Cerebellar nuclear complex (tissue), 1 donor: Measurements from ENCODE around the gene ITGA1.

ENCODE experiments used
- DNase-seq, 2 experiments: peaks; one replicate each; lab custom pipeline; 2025; lab: John Stamatoyannopoulos, UW

ITGA1 gene

DNA sequence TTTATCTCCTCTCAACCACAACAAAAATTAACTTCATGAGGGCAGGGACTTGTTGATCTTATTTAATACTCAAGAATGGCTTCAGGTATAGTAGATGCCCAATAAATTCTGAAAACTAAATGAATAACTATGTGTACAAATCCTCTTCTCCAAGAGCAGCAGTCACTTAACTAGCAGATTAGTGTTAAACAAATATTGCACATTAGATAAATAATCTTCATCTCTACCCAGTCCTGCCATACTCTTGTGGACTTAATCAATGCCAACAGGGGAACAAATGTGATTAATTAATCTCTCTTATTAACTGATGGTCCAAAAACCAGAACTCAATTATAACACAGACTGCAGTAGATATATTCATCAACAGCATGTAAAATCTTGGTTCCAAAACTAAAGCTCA, 15.0 kb upstream of the ITGA1 start:
- no peak for DNase-seq

DNA sequence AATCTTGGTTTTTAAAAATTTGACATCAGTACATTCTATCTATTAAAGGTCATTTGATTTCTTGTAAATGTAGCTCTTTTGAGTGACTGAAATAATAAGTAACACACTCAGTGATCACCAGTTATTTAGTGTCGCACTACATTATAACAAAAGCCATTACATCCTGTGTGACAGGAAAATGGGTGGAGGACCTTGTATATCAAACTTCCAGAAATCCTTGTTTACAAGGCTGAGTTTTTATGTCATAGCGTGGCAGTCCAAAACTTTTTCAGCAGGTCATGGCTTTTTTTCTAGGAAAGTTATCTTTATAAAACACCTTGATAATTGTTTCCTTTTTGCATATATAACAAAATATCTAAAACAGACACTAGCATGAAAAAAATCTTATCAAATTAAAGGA, 14.4 kb upstream of the ITGA1 start:
- DNase-seq: no peak

DNA sequence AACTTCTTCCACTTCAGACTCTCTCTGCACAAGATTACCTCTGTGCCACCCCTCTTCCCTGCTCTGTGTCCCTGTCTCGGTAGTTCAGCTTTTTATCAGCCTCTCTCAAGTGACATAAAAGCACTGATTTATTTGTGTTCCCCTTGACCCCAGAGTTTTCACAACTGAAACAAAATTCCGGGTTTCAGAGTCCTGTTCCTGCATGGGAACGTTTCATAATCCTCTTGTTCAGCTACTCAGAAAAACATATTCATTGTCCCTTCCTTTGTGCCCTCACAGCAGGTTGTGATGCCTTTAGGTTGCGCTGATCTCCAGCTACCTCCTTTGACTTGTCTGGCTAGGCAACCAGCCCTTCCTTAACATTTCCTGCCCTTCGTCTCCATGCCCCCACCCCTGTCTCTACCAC, 13.7 kb upstream of the ITGA1 start:
- DNase-seq: no peak

DNA sequence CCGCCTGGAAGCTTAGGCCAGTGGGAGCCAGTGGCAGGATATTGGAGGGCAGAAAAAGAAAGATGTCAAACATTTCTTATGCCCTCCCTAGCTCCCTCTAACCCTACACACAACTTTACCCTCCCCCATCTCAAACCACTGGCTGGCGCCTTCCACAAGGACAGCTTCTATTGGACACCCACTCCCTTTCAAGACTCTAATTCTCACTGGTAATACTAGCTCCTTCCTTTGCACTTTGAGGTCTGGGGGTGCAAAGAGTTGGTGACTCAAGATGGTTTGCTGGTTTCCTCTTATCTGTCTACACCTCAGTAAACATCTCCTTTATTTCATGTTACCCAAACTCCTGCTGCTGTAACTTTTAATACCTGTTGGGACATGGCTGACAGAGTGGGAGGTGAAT, 11.6 kb upstream of the ITGA1 start:
- no peak for DNase-seq

DNA sequence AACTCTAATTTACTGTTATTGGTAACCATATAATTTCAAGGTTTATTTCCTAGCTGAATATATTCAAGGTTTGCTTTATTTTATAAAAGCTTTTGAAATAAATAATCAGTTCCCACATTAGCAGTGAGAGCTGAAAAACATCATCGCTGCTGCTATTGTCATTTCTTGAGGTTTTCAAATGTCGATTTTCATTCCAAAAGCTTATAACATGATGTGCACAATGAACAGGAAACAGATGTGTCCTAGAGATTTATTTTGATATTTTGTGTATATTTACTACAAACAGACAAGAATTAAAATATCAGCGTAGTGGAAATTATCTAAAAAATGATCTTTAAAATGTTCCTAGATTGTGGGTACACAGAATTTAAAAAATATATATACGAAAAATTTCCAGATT, 10.5 kb upstream of the ITGA1 start:
- DNase-seq: no peak

DNA sequence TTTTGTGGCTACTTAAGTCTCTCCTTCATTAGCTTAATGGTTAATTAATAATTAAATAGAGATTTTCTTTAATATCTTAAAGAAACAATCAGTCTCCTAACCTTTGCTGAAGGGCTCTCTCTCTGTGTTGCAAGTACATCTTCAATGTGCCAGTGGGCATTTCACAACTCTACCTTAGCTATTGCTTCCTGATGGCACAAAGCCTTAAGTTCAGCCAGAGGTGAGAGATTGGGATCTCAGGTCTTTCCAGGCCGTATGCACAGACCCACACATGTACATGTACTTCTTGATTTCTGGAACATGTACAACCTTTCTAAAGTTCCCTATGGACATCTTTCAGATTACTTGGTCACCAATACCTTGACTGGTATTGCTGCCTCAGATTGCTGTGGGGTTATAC, 8.9 kb upstream of the ITGA1 start:
- DNase-seq: no peak

DNA sequence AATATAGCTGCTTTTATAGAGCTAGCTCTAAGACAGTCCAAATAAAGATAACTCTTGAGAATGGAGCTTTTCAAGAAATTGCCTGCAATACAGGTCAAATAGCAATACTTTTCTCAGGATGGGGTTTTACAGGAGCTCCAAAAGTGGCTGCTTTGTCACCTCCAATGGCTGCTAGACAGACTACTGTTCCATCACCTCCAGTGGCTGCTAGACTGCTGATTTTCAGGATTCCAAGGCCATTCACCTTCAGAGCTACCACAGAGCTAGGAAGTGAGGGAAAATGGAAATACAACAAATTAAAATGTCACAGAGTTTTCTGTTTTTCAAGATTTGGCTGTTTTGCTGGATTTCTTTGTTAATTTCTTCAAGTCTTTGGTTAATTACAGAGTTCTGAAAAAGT, 8.5 kb upstream of the ITGA1 start:
- no peak for DNase-seq

DNA sequence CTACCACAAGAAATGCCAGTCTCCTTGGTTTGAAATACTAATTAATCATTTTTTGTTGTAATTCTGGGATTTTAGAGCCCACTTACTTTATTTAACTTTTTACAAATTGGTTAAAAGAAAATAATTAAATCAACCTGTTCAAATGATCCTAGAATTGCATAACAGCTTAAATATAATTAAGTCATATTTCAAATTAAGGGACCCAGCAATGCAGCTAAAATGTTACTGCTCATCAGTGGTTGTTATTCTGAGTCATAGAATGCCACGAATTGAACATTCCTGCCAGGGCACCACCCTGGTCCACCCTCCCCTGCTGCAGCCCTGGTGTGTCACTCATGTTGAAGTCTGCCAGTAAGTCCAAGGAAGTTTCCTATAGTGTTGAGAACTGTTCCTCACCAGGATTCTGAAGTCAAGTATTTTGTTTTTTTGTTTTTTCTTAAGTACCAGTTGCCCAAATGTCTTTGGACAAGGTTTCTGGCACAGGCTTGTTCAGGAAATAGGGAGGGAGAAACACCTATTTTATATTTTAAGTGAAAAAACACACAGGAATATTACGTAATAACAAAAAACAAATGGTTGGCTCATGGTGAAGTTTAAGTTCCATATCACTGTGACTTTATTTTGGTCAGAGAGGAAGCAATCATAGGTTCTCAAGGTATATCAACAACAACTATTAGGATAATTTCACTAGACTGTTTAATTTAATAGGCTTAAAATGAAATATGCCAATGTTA, 4.3 kb upstream of the ITGA1 start:
- DNase-seq: no peak

DNA sequence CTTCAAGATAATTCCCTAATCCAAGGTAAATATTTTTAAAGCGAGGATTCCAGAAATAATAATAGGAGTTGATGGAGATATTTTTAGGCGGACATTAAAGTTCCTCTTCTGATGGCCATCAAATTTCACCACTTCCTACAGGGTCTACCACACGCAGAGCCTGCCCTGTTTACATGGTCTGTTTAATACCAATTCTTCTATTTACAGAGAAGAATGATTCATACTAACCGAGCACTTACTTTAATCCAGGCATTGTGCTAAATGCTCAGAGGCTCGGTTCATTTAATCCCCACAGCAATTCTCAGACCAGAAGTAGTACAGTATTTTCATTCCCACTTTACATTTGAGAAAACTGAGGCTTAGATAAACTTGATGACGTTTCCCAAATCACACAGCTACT, 3.0 kb upstream of the ITGA1 start:
- DNase-seq: no peak

DNA sequence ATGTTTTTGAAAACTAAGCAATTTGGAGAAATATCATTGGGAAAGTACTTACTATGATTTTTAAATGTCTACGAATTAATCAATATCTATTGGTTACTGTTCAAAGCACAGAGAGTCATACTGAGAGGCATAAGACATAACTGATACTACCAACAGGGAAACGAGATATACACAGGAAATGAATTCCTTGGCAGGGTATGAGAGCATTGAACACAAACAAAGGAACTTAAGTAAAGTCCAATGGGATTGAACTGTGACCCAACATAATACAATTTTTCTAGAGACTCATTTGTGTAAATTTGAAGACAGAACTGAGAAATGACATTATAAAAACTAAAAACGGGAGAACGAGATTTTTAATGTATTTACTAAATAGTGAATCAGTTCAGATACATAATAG, 1.3 kb upstream of the ITGA1 start:
- no peak for DNase-seq

DNA sequence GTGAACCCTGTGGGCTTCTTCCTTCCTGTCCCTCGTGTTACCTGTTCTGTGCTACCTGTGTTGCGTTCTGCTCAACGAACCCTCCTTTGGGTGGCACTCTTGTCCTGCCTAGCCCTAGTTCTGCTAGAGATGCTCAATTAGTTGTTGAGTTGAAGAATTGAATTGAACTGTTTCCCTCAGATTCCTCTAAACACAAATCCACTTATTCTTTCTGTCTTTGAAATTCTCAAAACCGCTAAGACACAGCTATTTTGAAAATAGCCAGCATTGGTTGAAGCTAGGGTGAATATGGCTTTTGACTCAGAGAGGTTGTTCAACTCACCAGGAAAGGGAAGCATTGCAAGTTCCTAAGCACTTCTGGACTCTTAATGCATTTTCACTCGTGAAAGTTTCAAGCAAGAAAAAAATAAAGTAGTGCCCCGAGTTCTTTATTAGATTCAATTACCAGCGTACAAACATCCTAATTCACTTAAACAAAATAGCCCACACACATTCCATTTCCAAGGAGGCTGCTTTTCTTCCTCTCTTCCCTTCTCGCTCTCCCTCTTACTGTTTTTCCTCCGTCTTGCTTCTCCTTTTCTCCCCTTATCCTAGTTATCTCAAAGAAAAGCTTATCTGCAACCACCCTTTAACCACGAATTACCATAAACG, 642 bp upstream of the ITGA1 start:
- no peak for DNase-seq

DNA sequence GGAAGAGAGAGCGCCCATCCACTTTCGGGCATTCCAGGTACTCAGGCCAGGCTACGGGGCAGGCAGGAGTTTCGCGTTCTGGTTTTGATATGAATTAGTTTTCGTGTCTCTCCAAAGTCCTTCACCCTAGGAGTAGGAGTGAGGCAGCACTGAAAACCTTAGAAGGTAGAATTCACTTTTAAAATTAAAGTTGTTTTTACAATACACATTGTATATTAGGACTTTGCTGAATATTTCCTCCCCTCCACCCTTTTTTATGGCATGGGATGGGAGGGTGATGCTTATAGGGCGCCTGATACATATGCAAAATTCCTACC, 747 bp downstream of the ITGA1 start:
- DNase-seq: no peak

DNA sequence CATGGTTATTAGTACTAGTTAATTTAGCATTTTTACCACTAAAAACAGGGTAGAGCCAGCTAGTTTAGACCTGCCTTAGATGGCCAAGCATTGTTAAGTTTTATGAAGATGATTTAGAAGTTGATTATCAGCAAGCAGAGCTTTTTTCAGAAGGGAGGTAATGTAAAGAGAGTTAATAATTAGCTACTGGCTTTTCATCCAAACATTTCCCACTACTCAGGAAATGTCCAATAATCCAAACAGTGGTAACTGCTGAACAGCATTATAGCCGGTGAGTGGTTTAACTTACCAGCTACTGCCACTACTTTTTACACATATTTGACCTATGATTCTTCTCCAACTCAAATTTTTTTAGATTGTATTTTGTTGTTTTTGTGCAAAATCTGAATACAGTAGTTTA, 1.7 kb downstream of the ITGA1 start:
- no peak for DNase-seq

DNA sequence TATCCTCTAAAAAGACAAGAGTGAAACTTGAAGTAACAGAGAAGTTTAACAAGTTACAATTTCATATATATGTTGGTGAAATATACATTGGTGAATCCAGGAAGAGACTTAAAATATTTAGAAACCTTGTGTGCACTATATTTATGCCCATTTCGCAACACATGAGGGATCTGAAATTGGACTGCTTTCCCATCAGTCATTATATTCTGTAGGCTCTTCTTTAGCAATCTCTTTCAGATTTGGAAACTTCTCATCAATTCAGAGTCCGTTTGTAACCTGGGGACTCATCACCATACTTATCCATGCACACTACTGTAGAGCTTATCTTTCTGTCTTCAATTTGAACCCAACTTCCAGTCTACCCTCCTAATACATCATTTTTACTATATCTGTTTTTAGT, 2.1 kb downstream of the ITGA1 start:
- DNase-seq: no peak

DNA sequence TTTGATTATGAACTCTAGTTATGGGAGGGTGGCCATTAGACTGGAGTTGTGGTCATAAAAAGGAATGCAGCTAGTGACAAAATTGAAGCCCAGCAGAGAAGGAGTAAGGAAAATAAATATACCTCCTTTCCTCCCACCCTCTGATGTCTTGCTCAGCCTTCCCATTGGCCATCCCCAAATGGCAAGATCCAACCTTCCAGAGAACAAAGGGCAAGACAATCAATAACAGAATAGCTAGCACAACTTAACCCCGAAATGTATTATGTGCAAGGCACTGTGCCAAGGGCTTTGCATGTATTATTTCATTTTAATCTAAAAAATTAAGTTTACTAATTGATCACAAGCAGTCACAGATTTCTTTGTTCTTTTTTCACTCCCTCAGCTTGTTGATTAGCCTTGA, 3.6 kb downstream of the ITGA1 start:
- no peak for DNase-seq

DNA sequence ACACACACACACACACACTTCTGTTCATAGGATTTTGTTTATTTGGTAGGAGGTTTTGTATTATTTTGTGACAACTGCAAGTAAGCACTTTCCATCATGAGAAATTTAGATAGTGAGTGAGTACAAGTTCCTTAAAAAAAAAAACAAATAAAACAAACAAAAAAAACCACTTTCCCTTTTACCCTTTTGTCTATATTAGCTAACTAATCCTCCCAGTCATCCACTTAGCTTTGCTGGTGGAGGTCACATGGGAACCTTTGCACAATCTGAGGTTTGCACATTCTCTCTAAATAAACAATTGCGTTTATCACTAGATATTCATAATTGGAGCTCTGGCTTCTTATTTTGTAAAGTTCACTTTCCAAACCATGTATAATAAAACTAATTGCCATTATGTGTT, 6.8 kb downstream of the ITGA1 start:
- no peak for DNase-seq

DNA sequence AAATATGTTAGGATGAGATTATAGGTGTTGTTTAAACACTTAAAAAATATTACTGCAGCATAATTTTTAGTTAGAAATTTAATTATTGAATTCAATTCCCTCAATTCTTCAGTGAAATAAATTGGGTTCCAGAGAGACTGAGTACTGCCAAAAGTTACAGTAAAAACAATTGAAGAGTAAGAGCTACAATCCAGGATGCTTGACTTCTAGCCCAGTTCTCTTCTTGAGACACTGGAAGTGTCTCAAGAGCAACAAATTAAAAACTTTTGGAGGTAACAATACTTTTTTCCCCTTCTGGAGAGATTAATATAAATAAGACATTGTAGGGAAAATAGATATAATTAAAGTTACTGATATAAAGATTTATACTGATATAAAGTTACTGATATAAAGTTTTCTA, 8.3 kb downstream of the ITGA1 start:
- DNase-seq: no peak

DNA sequence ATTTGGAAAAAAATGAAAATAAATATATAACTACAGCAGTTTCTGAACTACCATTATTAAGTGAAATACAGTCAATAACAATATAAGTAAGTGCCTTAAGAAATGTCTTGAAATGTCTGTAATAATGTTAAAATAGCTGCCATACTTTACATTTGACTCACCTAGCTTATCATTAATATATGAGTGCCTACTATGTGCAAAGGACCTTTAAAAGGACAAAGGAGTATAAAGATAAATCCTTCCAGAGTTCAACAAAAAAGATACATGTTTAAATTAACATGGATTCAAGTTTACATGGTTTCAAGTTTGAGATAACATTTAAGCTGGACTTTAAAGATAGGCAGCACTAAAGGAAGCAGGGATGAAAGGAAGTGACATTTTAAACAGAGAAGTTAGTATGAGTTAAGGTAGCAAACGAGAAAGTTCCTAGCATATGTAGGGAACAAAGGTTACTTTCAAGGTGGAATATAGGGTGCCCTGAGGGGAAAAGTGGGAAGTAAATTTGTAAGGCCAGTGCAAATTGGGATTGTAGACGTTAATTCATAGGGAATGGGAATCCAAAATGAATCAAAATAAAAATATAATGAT, 8.9 kb downstream of the ITGA1 start:
- no peak for DNase-seq

DNA sequence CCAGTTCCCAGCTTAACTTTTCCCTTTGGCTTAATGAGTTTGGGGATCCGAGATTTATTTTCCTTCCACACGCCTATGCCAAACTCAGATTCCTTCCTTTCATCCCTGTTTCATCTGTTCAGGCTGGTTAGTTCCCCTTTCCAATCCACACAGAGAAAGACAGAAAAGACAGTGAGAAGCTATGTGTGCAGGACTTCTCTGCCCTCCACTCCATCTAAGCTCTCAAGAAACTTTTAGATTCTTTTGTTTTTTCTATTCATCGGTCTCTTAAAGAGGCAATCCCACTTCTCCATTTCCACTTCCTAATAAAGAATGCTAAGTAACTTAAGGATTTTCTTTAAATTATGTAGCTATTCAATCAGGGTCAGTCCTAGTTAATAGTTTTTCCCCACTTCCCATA, 11.2 kb downstream of the ITGA1 start:
- DNase-seq: no peak

DNA sequence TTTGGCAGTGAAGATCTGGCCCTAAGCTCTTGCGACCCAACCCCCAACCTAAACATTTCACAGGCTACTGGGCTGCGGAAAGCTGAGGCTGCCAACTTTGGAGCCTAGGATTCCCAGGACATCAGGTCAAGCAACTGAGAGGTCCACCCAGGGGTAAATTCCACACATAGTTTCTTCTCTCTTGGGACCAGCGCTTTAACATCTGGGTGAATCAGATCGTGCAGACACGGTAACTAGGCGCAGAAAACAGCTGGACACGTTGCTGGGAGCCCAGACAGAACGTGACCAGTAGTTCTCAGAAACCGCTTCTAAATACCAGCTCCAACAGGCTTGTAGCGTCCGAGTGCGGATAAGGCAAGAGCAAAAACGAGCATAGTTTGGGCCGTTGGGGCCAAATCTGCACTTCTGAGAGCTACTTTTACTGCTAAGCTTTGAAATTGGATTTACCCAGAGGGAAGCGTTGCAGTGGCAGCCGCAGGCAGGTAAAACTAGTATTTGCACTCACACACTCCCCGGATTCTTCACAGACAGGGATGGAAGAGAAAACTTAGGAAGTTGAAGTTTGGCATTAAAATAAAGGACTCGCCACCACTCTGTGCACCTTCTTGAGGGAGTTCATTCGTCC, 11.8 kb downstream of the ITGA1 start:
- no peak for DNase-seq

DNA sequence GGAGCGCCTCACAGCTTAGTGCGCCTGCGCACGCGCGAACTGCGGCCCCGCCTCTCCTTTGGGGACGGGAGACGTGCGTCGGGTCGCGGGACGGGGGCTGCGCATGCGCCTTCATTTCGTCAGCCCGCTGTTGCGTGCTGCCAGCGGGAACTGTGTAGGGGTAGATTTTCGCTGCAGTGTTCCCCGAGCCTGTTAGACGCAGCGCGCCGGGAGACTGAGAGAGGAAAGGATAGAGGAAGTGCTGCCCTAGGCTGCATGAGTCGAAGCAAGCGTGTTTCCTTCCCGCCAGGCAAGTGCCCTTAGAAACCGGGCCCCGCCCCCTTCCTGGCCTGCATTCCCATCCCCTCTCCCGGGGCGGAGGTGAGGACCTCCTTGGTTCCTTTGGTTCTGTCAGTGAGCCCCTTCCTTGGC, 12.3 kb downstream of the ITGA1 start:
- DNase-seq: peak; percentile 10 to 70

DNA sequence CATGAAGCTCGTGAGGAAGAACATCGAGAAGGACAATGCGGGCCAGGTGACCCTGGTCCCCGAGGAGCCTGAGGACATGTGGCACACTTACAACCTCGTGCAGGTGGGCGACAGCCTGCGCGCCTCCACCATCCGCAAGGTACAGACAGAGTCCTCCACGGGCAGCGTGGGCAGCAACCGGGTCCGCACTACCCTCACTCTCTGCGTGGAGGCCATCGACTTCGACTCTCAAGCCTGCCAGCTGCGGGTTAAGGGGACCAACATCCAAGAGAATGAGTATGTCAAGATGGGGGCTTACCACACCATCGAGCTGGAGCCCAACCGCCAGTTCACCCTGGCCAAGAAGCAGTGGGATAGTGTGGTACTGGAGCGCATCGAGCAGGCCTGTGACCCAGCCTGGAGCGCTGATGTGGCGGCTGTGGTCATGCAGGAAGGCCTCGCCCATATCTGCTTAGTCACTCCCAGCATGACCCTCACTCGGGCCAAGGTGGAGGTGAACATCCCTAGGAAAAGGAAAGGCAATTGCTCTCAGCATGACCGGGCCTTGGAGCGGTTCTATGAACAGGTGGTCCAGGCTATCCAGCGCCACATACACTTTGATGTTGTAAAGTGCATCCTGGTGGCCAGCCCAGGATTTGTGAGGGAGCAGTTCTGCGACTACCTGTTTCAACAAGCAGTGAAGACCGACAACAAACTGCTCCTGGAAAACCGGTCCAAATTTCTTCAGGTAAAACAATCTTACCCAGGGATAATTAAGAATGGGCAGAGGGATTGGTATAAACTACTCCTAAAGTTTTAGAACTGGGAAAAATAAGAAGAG, 12.9 kb downstream of the ITGA1 start:
- peak in 1 of 2 experiments; percentile 31 for DNase-seq

DNA sequence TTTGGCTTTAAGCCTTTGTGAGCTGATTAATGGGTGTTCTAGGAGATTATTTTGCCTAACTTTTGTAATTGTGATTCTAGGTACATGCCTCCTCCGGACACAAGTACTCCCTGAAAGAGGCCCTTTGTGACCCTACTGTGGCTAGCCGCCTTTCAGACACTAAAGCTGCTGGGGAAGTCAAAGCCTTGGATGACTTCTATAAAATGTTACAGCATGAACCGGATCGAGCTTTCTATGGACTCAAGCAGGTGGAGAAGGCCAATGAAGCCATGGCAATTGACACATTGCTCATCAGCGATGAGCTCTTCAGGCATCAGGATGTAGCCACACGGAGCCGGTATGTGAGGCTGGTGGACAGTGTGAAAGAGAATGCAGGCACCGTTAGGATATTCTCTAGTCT, 13.6 kb downstream of the ITGA1 start:
- no peak for DNase-seq
